Endothelial cell of umbilical vein (primary cell): Measurements from ENCODE around the gene CHCHD4. TPM values are rescaled to one million over a fixed set of nuclear protein-coding genes. Genes with fewer than 3 reads are reported as not detected.

Experiments
- BruUV-seq: library from RNA; stranded (reverse); fragments of 400-500 nt; replicated peaks from 2 replicates; lab custom pipeline; 2021; lab: Mats Ljungman, UMichigan
- CTCF ChIA-PET: fragments of 300-600, 350-600 bp; sonication (Branson Sonifier 250); formaldehyde crosslinking; loops from one replicate; lab custom pipeline; 2021; ENCODE audit warnings: antibody characterized with exemption, inconsistent platforms; lab: Charles Lee
- POLR2A ChIA-PET: fragments of 300-600, 350-600 bp; sonication (Branson Sonifier 250); formaldehyde crosslinking; loops from one replicate; lab custom pipeline; 2021; ENCODE audit warnings: antibody characterized with exemption, inconsistent platforms; lab: Charles Lee
- DNase-seq: peaks from one replicate; pipeline ENCODE4 v3.0.0-alpha.2; 2011; ENCODE audit warnings: low read depth, low spot score
- FAIRE-seq: peaks from 2 replicates; lab custom pipeline; 2011; peaks lifted over from hg19 to GRCh38; lab: Jason Lieb, UNC
- H2AFZ ChIP-seq: 2 replicates; pipeline ENCODE4 v1.6.0; 2012; ENCODE audit warnings: low read depth, low read length, control low read depth, inconsistent platforms
- H3K27ac ChIP-seq: 2 replicates; pipeline ENCODE4 v1.5.1; 2011; ENCODE audit warnings: low read depth, mild to moderate bottlenecking, control low read depth, low read length, moderate library complexity; ENCODE audit not compliant: insufficient read depth
- H3K27me3 ChIP-seq, 2 experiments: 2 replicates each; pipeline versions ENCODE4 v1.6.0 to v1.6.1; 2011; ENCODE audit warnings: low read length in 2 of 2, mixed read lengths in 1 of 2; ENCODE audit not compliant: control insufficient read depth in 2 of 2, insufficient read depth in 2 of 2
- H3K36me3 ChIP-seq, 2 experiments: 2 replicates in 1 of 2; 3 replicates in 1 of 2; pipeline ENCODE4 v1.5.1; 2011; ENCODE audit warnings: low read length in 2 of 2, mild to moderate bottlenecking in 1 of 2, moderate library complexity in 1 of 2; ENCODE audit not compliant: control insufficient read depth in 2 of 2, insufficient read depth in 2 of 2; ENCODE audit errors: extremely low read depth in 1 of 2
- H3K4me1 ChIP-seq: 3 replicates; pipeline ENCODE4 v1.5.1; 2011; ENCODE audit warnings: mild to moderate bottlenecking, low read length; ENCODE audit not compliant: control insufficient read depth, insufficient read depth; ENCODE audit errors: extremely low read depth
- H3K4me2 ChIP-seq: 2 replicates; pipeline ENCODE4 v1.6.1; 2011; ENCODE audit warnings: low read length, control low read depth, mixed read lengths; ENCODE audit not compliant: insufficient read depth
- H3K4me3 ChIP-seq, 3 experiments: fragments of 200-600 bp in 1 of 3; sonication (generic), shearing (Covaris generic) in 1 of 3; replicated peaks in 1 of 3; 2 replicates each; pipeline ENCODE4 v1.5.1; 2011 to 2016; ENCODE audit warnings: control low read depth in 3 of 3, low read length in 3 of 3, mild to moderate bottlenecking in 2 of 3, inconsistent platforms in 1 of 3, low read depth in 1 of 3, moderate library complexity in 1 of 3; ENCODE audit not compliant: insufficient read depth in 1 of 3
- H3K79me2 ChIP-seq: 2 replicates; pipeline ENCODE4 v1.6.0; 2012; ENCODE audit warnings: low read length, inconsistent platforms; ENCODE audit not compliant: control insufficient read depth, insufficient read depth
- H3K9ac ChIP-seq: replicated peaks from 2 replicates; pipeline ENCODE3; 2011; ENCODE audit warnings: low read length, control low read depth; ENCODE audit not compliant: insufficient read depth; ENCODE audit errors: extremely low read depth
- H3K9me1 ChIP-seq: replicated peaks from 3 replicates; pipeline ENCODE4 v1.6.0; 2011; ENCODE audit warnings: mild to moderate bottlenecking, low read length; ENCODE audit not compliant: control insufficient read depth, insufficient read depth; ENCODE audit errors: extremely low read depth
- H3K9me3 ChIP-seq: replicated peaks from 2 replicates; pipeline ENCODE4 v1.5.1; 2012; ENCODE audit warnings: low read length, inconsistent platforms; ENCODE audit not compliant: control insufficient read depth, insufficient read depth
- H4K20me1 ChIP-seq: replicated peaks from 2 replicates; pipeline ENCODE3; 2011; ENCODE audit warnings: mild to moderate bottlenecking, low read length; ENCODE audit not compliant: control insufficient read depth, insufficient read depth; ENCODE audit errors: extremely low read depth
- EZH2 ChIP-seq: IDR thresholded peaks from 2 replicates; pipeline ENCODE4 v1.6.1; 2012; ENCODE audit warnings: borderline replicate concordance, low read depth, mild to moderate bottlenecking, moderate library complexity, low read length, inconsistent platforms; ENCODE audit not compliant: severe bottlenecking
- FOS ChIP-seq: IDR thresholded peaks from 2 replicates; pipeline ENCODE4 v1.6.1; 2011; ENCODE audit warnings: mild to moderate bottlenecking, low read length, moderate library complexity, borderline replicate concordance; ENCODE audit not compliant: insufficient read depth
- GATA2 ChIP-seq: IDR thresholded peaks from 2 replicates; pipeline ENCODE4 v1.7.0; 2011; ENCODE audit warnings: low read depth, mild to moderate bottlenecking, moderate library complexity, mixed read lengths, low read length; ENCODE audit not compliant: insufficient read length, insufficient read depth
- JUN ChIP-seq: IDR thresholded peaks from 2 replicates; pipeline ENCODE4 v1.6.1; 2011; ENCODE audit warnings: borderline replicate concordance, low read depth; ENCODE audit not compliant: insufficient read length, insufficient read depth
- MYC ChIP-seq: IDR thresholded peaks from one replicate; pipeline ENCODE4 v1.6.1; 2011; ENCODE audit warnings: mild to moderate bottlenecking, low read depth, low read length
- POLR2A ChIP-seq: IDR thresholded peaks from 2 replicates; pipeline ENCODE4 v1.6.1; 2012; ENCODE audit warnings: low read depth, mild to moderate bottlenecking, control low read depth, low read length
- POLR2AphosphoS5 ChIP-seq: IDR thresholded peaks from 2 replicates; pipeline ENCODE4 v1.6.1; 2012; ENCODE audit warnings: low read depth, mild to moderate bottlenecking, control low read depth, low read length, moderate library complexity; ENCODE audit not compliant: insufficient read depth
- dilution Hi-C: fragments of 300-500 bp; cut with MboI; formaldehyde crosslinking; loops from one replicate; pipeline ENCODE4 v1.15.0; 2019; ENCODE audit warnings: low sequenced_read_pairs; ENCODE audit not compliant: extremely low pct_ligation_motif_present
- intact Hi-C: fragments of 100-400 bp; cut with micrococcal nuclease; formaldehyde crosslinking; loops from one replicate; pipeline ENCODE4 v1.10.0; 2022
- polyA plus RNA-seq, 4 experiments: library from polyadenylated mRNA; depleted of rRNA in 3 of 4; stranded (reverse) in 3 of 4; unstranded in 1 of 4; fragments of >200 nt; gene quantifications; 2 replicates each; pipeline versions ENCODE4 v1.2.1 to v1.2.3, GENCODE V29; 2011 to 2012; ENCODE audit warnings: missing spikeins in 1 of 4
- total RNA-seq: library from RNA; stranded (reverse); gene quantifications from 2 replicates; pipeline ENCODE4 v1.2.3, GENCODE V29; 2021
- TF ChIP-seq, protein P1 (sequence below): IDR thresholded peaks from 2 replicates; pipeline ENCODE4 v1.6.1; 2011; ENCODE audit not compliant: insufficient read depth, insufficient read length
- TF ChIP-seq, protein P2 (sequence below), 2 donors: IDR thresholded peaks; 1 replicate in 1 of 2; 2 replicates in 1 of 2; pipeline ENCODE4 v1.5.1; 2011; ENCODE audit warnings: low read length in 2 of 2, mild to moderate bottlenecking in 2 of 2, moderate library complexity in 2 of 2, control low read depth in 1 of 2, inconsistent platforms in 1 of 2, low read depth in 1 of 2; ENCODE audit not compliant: insufficient read depth in 1 of 2; ENCODE audit errors: extremely low read depth in 1 of 2

Gene CHCHD4
- total and polyA plus RNA-seq, 2 donors (not counting 3 experiments of a cell fraction or from before 2014, with no cell fraction given) = 8.5 to 13.6 TPM

DNA sequence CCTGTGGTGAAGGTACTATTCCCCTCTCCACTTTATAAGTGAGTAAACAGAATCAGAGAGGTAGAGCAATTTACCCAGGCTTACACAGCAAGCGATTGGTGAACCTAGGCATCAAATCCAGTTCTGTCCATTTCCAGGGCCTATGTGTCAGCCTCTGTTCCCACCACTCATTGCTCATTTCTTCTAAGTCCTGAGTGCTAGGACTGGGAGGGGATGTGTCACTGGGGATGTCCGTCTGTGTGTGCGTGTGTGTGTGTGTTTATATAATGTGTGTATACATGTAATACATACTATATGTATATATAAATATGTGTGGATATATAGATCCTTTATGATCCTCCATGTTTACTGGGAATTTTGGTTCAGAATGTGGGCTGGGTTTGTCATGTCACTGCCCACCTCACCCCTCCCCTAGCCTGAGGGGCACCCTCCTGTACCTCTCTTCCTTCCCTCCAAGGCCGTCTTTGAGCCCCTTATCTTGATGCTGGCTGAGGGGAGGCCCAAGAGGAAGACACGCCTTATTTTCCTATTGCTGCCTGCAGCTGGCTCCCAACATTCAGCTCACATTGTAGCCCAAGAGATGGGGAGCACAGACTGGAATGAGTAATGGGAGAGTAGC, 2.3 kb upstream of the CHCHD4 start:
- Histone ChIP-seq H3K4me1 (peaks cover 22% of the 10 kb centered on the region), H3K36me3 (peaks cover 3 to 13% of the 10 kb centered on the region in 2 experiments), H3K27me3 (no peaks in the 10 kb centered on the region), H3K9me3 (no peaks in the 10 kb centered on the region), H3K4me2 (peak overlapping the region; percentile 39), H3K27ac (no peak overlapping the region), H3K79me2 (peaks cover 49% of the 10 kb centered on the region), H4K20me1 (no peaks in the 10 kb centered on the region), H3K9ac (no peak overlapping the region), H3K9me1 (no peaks in the 10 kb centered on the region), H2AFZ (no peak overlapping the region), H3K4me3 (no peak overlapping the region)
- ChIA-PET POLR2A (interaction anchor here (2.6 kb wide), 1 partner anchor 51 kb away, joined by 37 read pairs; the partner anchor contains the start of genes LSM3 and XPC), CTCF (interaction anchor here (2.5 kb wide), 1 partner anchor 76 kb away, joined by 16 read pairs; no protein-coding TSS in a partner anchor)
- DNase-seq = no peak
- no TSS peak for BruUV-seq
- TF ChIP-seq MYC = no peak
- no peak for TF ChIP-seq POLR2A
- dilution Hi-C loops (no loop called here), intact Hi-C loops (no loop called here)
- no peak for FAIRE-seq

DNA sequence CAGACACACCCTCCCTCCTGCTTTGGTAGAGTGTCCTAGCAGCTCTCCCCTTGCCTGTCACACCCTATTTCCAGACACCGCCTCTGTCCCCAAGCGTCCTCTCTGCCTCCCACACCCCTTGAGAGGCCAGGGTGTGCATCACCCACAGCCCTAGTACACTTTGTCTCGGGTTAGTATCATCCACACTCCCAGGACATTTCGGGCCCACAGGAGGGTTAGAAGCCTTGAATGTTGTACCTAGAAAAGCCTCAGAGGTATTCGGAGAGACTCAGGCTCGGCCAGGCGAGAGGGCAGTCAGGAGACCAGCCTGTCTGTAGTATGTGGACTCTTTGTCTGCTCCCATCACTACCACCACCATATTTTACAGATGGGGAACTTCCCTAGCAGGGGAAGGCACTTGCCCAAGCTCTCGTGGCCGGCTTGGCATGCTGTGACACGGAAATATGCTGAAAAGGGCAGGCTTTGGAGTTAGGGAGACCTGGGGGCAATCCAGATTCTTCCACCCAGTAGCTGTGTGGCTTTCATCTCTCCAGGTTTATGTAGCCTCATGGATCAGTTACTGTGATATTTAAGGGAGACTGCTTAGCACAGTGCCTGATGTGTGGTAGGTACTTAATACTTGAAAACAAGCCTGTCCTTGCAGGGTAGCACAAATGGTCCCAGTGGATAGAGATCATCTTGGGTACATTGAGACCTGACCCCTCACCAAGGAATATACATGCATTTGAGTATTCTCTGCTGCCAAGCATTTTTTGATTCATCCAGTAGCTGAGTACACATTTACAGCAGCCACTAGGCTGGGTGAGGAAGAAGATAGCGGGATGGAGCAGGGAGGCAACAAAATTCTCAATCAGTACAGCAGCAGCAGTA, 1.6 kb upstream of the CHCHD4 start:
- BruUV-seq = no TSS peak
- peak overlapping the region in 2 of 3 experiments; percentile 66 to 90 for H3K4me3 ChIP-seq
- ChIA-PET CTCF (interaction anchor here (1.0 to 2.5 kb wide), 12 partner anchors 9 to 478 kb away, joined by 3 to 30 read pairs (median 4); partner anchors contain the start of genes LSM3 and XPC), POLR2A (interaction anchor here (1.5 to 2.6 kb wide), 5 partner anchors 8 to 52 kb away, joined by 3 to 37 read pairs (median 11); partner anchors contain the start of genes LSM3 and XPC)
- peaks cover 1 to 9% of the 10 kb centered on the region in 2 experiments for H3K36me3 ChIP-seq
- intact Hi-C loops = no loop called here
- H3K27me3 ChIP-seq = no peaks in the 10 kb centered on the region
- no peaks in the 10 kb centered on the region for H3K9me1 ChIP-seq
- dilution Hi-C loops = no loop called here
- no peaks in the 10 kb centered on the region for H4K20me1 ChIP-seq
- no peaks in the 10 kb centered on the region for H3K9me3 ChIP-seq
- peak overlapping the region; percentile 39 for H3K4me2 ChIP-seq
- TF ChIP-seq EZH2 = no peak
- TF ChIP-seq, protein P1, sequence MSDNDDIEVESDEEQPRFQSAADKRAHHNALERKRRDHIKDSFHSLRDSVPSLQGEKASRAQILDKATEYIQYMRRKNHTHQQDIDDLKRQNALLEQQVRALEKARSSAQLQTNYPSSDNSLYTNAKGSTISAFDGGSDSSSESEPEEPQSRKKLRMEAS = no peak
- no peak for TF ChIP-seq MYC
- TF ChIP-seq, protein P2, sequence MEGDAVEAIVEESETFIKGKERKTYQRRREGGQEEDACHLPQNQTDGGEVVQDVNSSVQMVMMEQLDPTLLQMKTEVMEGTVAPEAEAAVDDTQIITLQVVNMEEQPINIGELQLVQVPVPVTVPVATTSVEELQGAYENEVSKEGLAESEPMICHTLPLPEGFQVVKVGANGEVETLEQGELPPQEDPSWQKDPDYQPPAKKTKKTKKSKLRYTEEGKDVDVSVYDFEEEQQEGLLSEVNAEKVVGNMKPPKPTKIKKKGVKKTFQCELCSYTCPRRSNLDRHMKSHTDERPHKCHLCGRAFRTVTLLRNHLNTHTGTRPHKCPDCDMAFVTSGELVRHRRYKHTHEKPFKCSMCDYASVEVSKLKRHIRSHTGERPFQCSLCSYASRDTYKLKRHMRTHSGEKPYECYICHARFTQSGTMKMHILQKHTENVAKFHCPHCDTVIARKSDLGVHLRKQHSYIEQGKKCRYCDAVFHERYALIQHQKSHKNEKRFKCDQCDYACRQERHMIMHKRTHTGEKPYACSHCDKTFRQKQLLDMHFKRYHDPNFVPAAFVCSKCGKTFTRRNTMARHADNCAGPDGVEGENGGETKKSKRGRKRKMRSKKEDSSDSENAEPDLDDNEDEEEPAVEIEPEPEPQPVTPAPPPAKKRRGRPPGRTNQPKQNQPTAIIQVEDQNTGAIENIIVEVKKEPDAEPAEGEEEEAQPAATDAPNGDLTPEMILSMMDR (IDR thresholded peaks at IDR 0.05; ENCODE audit: extremely low read depth in 1 of 2, insufficient read depth in 1 of 2, low read depth in 1 of 2, low read length in 2 of 2) = no peak
- no peak for TF ChIP-seq POLR2AphosphoS5
- no peak for TF ChIP-seq POLR2A
- no peak for TF ChIP-seq JUN
- TF ChIP-seq FOS = no peak
- no peak for TF ChIP-seq GATA2
- peaks cover 49% of the 10 kb centered on the region for H3K79me2 ChIP-seq
- H3K27ac ChIP-seq = peak overlapping the region; percentile 4
- H2AFZ ChIP-seq = no peak overlapping the region
- FAIRE-seq (peak; percentile 47), DNase-seq (no peak)
- H3K9ac ChIP-seq = peak overlapping the region; percentile 85
- peaks cover 22% of the 10 kb centered on the region for H3K4me1 ChIP-seq
